GM18520 (cell line): Measurements from ENCODE around the gene EFCAB10.
"Not testable (repeated sequence)": the region's sequence is repeated elsewhere in the genome, so short reads cannot be mapped to it uniquely, and the experiment has no call there.

Experiments
- ATAC-seq: cut with Tn5 transposase; IDR thresholded peaks from one replicate; pipeline ENCODE4 v1.9.1; 2021; ENCODE audit not compliant: unreplicated experiment

Gene EFCAB10

GRCh38 chr7:105531792-105532671, 49.3 kb downstream of the EFCAB10 start, which contains the start of gene RINT1:
TSS of gene RINT1 (plus strand) at chr7:105532201. CDS start at chr7:105532316, 115 bp downstream.
- ATAC-seq, result peak; percentile 96

- no peak for ATAC-seq
Measured at GRCh38 chr7:105530546-105530945, 50.7 kb downstream of the EFCAB10 start.

GRCh38 chr7:105530126-105530525, 51.2 kb downstream of the EFCAB10 start:
- no peak for ATAC-seq

GRCh38 chr7:105527737-105528136, 53.6 kb downstream of the EFCAB10 start:
- not testable (repeated sequence) for ATAC-seq

- no peak for ATAC-seq
Measured at GRCh38 chr7:105524840-105525239, 56.5 kb downstream of the EFCAB10 start.

GRCh38 chr7:105524423-105524822, 56.9 kb downstream of the EFCAB10 start:
- ATAC-seq, result not testable (repeated sequence)

GRCh38 chr7:105521717-105522463, 59.4 kb downstream of the EFCAB10 start, which contains the start of gene PUS7:
TSS of gene PUS7 (minus strand) at chr7:105522271. CDS start at chr7:105508512, 13,759 bp downstream.
- peak; percentile 80 for ATAC-seq

GRCh38 chr7:105521027-105521716, 60.1 kb downstream of the EFCAB10 start:
- ATAC-seq, result peak; percentile 12

- ATAC-seq, result not testable (repeated sequence)
Measured at GRCh38 chr7:105520620-105521019, 60.7 kb downstream of the EFCAB10 start.

- ATAC-seq, result no peak
Measured at GRCh38 chr7:105519353-105519752, 61.9 kb downstream of the EFCAB10 start.

GRCh38 chr7:105515610-105516009, 65.7 kb downstream of the EFCAB10 start:
- not testable (repeated sequence) for ATAC-seq
